HepG2 (cell line): ENCODE data around the gene ZFR.

Source experiments
- HNRNPL ChIP-seq: fragments of 200-400 bp; formaldehyde crosslinking; IDR thresholded peaks from 2 replicates; pipeline ENCODE4 v1.6.1; 2017; ENCODE audit warnings: mild to moderate bottlenecking, low read depth, low read length
- TF ChIP-seq, protein P1 (sequence below): sonication (generic); formaldehyde crosslinking; IDR thresholded peaks from 2 replicates; pipeline ENCODE4 v1.8.0; 2023; ENCODE audit warnings: mild to moderate bottlenecking, missing genetic modification reagents

DNA sequence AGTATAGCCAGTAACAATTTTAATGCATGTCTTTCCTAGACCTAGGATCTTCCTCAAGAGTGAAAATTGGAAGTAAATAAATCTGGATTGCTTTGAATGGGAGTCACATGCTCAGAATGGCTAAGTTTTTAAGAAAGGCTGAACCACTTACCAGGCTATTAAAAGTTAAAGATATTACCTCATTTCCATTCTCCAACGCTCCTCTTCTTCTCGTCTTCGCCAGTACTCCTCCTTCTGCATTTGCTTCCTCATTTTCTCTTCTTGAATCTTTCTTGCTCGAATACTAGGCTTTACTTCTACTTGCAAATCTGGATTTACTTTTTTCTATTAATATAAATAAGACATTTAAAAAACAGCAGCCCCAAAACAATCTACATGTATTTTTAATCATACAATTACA lies 49.6 kb downstream of the ZFR start:
- TF ChIP-seq, protein P1, sequence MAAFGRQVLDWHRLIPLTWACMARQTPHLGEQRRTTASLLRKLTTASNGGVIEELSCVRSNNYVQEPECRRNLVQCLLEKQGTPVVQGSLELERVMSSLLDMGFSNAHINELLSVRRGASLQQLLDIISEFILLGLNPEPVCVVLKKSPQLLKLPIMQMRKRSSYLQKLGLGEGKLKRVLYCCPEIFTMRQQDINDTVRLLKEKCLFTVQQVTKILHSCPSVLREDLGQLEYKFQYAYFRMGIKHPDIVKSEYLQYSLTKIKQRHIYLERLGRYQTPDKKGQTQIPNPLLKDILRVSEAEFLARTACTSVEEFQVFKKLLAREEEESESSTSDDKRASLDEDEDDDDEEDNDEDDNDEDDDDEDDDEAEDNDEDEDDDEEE (CRISPR knock-in tag): no peak
- TF ChIP-seq HNRNPL: no peak
